ENCODE measurements around the gene SAMSN1. TPM values are rescaled to one million over a fixed set of nuclear protein-coding genes. Genes with fewer than 3 reads are reported as not detected.

The SAMSN1 gene
- total RNA-seq, 4 donors from 2014 or later, result 1.6 to 9.5 (median 5.2) TPM

DNA sequence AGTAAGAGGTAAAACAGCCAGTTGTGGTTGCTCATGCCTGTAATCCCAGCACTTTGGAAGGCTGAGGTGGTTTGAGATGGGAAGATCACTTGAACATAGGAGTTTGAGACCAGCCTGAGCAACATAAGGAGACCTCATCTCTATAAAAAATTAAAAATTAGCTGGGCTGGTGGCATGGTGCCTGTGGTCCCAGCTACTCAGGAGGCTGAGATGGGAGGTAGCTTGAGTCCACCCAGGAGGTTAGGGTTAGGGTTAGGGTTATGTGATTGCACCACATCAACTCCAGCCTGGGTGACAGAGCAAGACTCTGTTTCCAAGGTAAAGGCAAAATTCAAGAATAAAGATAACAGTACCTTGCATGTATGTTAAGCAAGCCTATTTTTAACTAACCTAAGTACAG is 3.5 kb downstream of the SAMSN1 start:
- no peaks in the 10 kb centered on the region for H3K9me3 ChIP-seq
- TF ChIP-seq, protein P1, sequence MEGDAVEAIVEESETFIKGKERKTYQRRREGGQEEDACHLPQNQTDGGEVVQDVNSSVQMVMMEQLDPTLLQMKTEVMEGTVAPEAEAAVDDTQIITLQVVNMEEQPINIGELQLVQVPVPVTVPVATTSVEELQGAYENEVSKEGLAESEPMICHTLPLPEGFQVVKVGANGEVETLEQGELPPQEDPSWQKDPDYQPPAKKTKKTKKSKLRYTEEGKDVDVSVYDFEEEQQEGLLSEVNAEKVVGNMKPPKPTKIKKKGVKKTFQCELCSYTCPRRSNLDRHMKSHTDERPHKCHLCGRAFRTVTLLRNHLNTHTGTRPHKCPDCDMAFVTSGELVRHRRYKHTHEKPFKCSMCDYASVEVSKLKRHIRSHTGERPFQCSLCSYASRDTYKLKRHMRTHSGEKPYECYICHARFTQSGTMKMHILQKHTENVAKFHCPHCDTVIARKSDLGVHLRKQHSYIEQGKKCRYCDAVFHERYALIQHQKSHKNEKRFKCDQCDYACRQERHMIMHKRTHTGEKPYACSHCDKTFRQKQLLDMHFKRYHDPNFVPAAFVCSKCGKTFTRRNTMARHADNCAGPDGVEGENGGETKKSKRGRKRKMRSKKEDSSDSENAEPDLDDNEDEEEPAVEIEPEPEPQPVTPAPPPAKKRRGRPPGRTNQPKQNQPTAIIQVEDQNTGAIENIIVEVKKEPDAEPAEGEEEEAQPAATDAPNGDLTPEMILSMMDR (IDR thresholded peaks at IDR 0.05), result no peak
- TF ChIP-seq POLR2A (IDR thresholded peaks at IDR 0.05) (no peak), EP300 (IDR thresholded peaks at IDR 0.05; ENCODE audit: low read depth) (no peak)
- no peaks in the 10 kb centered on the region for H3K36me3 ChIP-seq
- H3K4me1 ChIP-seq, result no peaks in the 10 kb centered on the region
- no peaks in the 10 kb centered on the region for H3K27me3 ChIP-seq
- in situ Hi-C loops (cut with MboI; ENCODE audit: low pct_ligation_motif_present in 1 of 4, low pct_unique_long_range_greater_than_20kb in 1 of 4, low sequenced_read_pairs in 3 of 4), result no loop called here
- intact Hi-C loops (cut with DNase I; ENCODE audit: low total_unique reads), result no loop called here
- peak overlapping the region in 1 of 4 donors; percentile 19 for H3K4me3 ChIP-seq
- DNase-seq, result no peak
- H3K27ac ChIP-seq, result peak overlapping the region in 3 of 4 donors; percentile 19 to 73 (median 28)

DNA sequence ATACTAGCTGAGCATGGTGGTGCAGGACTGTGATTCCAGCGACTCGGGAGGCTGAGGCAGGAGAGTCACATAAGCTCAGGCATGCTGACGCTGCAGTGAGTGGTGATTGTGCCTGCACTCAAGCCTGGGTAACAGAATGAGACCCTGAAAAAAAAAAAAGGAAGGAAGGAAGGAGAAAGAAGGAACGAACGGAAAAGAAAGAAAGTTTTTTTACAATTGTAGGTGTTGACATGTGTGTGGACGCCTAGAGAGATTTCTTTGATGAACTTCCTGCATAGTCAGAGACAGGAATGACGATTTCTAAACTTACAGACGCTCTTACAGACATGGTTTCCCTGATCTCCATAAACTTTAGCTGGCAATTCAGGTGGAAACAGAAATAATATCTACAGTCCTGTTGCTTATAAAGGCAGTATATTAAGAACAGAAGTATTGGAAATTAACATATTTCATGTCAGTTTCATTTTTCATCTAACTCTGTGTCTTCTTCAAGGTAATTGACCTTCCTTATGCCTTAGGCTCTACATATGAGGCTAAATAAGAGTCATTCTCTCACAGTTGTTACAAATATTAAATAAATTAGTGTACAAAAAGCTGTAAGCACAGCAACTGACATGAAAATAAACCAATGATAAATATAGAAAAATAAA is 4.1 kb downstream of the SAMSN1 start:
- 54 to 66% methylated on average over 7 to 8 of the region's 8 CpGs for WGBS, 2 donors (ENCODE audit: low coverage in 1 of 2)
- in situ Hi-C loops (cut with MboI; ENCODE audit: low pct_ligation_motif_present in 1 of 4, low pct_unique_long_range_greater_than_20kb in 1 of 4, low sequenced_read_pairs in 3 of 4), result no loop called here
- H3K36me3 ChIP-seq, result no peaks in the 10 kb centered on the region
- intact Hi-C loops (cut with DNase I; ENCODE audit: low total_unique reads), result no loop called here
- TF ChIP-seq, protein P1 (IDR thresholded peaks at IDR 0.05), result no peak
- TF ChIP-seq POLR2A (IDR thresholded peaks at IDR 0.05), result peak; percentile 38
- TF ChIP-seq EP300 (IDR thresholded peaks at IDR 0.05; ENCODE audit: low read depth), result no peak
- no peak for TF ChIP-seq POLR2AphosphoS5 (IDR thresholded peaks at IDR 0.05)
- H3K27ac ChIP-seq, result peak overlapping the region; percentile 8 to 73 (median 26)
- peak overlapping the region in 1 of 4 donors; percentile 19 for H3K4me3 ChIP-seq
- no peaks in the 10 kb centered on the region for H3K27me3 ChIP-seq
- no peak for DNase-seq
- H3K4me1 ChIP-seq, result no peaks in the 10 kb centered on the region
- no peaks in the 10 kb centered on the region for H3K9me3 ChIP-seq

DNA sequence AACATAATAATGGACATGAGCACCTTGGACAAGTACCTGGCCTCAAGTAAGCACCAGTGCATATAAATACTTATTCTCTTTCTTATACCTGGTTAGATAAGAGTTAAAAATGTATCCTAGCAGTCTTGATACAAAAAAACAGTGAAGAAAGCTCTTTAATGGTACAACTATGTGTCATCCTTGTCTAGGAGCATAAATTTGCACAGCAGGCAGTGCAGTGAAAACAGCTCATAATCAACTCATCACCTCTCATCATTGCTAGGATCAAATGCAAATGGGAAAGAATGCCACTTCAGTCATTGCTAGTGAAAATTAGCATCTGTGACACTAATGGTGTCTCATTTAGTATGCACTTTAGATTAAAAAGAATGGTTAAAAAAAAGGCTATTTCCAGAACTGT is 7.6 kb downstream of the SAMSN1 start:
- Histone ChIP-seq H3K9me3 (no peaks in the 10 kb centered on the region), H3K4me3 (no peak overlapping the region), H3K27ac (no peak overlapping the region), H3K27me3 (no peaks in the 10 kb centered on the region), H3K4me1 (no peaks in the 10 kb centered on the region), H3K36me3 (no peaks in the 10 kb centered on the region)
- in situ Hi-C loops (cut with MboI; ENCODE audit: low pct_ligation_motif_present in 1 of 4, low pct_unique_long_range_greater_than_20kb in 1 of 4, low sequenced_read_pairs in 3 of 4), result no loop called here
- no peak for DNase-seq
- TF ChIP-seq POLR2AphosphoS5 (IDR thresholded peaks at IDR 0.05) (no peak), EP300 (IDR thresholded peaks at IDR 0.05; ENCODE audit: low read depth) (no peak), POLR2A (IDR thresholded peaks at IDR 0.05) (no peak)
- TF ChIP-seq, protein P1 (IDR thresholded peaks at IDR 0.05), result no peak
- intact Hi-C loops (cut with DNase I; ENCODE audit: low total_unique reads), result no loop called here

DNA sequence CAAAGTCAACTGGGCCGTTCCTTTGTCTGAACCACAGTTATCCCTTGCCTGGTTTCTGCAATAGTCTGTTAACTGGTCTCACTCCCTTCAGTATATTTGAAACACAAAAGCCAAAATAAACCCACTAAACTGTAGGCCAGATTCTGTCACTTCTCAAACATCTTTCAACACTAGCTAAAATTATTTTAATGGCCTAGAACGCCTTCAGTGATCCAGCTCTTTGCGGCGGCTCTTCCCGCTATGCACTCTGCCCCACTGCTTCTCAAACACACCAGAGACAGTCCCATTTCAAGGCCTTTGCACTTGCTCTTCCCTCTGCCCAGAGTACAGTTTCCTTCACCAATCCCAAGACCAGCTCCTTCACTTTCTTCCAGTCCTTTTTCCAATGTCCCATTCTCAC is 9.2 kb downstream of the SAMSN1 start:
- Histone ChIP-seq H3K4me1 (no peaks in the 10 kb centered on the region), H3K36me3 (no peaks in the 10 kb centered on the region), H3K4me3 (no peak overlapping the region), H3K27me3 (no peaks in the 10 kb centered on the region), H3K9me3 (no peaks in the 10 kb centered on the region), H3K27ac (no peak overlapping the region)
- no peak for TF ChIP-seq EP300 (IDR thresholded peaks at IDR 0.05; ENCODE audit: low read depth)
- TF ChIP-seq, protein P1 (IDR thresholded peaks at IDR 0.05), result no peak
- no peak for TF ChIP-seq POLR2AphosphoS5 (IDR thresholded peaks at IDR 0.05)
- TF ChIP-seq POLR2A (IDR thresholded peaks at IDR 0.05), result no peak
- in situ Hi-C loops (cut with MboI; ENCODE audit: low pct_ligation_motif_present in 1 of 4, low pct_unique_long_range_greater_than_20kb in 1 of 4, low sequenced_read_pairs in 3 of 4), result no loop called here
- no peak for DNase-seq
- intact Hi-C loops (cut with DNase I; ENCODE audit: low total_unique reads), result no loop called here
- 92 to 100% methylated on average over 5 of the region's 5 CpGs for WGBS, 2 donors (ENCODE audit: low coverage in 1 of 2)
